GM23338 (cell line): ENCODE measurements around the gene HSFX2. TPM values are rescaled to one million over a fixed set of nuclear protein-coding genes. Genes with fewer than 3 reads are reported as not detected.

Experiments used
- ATAC-seq: fragments of 200-7000 bp; cut with Tn5 transposase; 3 replicates; pipeline ENCODE4 v1.9.1; 2020
- DNase-seq: peaks from one replicate; pipeline ENCODE4 v3.0.0-alpha.2; 2015; ENCODE audit warnings: low spot score
- H2AFZ ChIP-seq: fragments of 200-600 bp; sonication (generic); 2 replicates; pipeline ENCODE4 v1.8.0; 2016; ENCODE audit warnings: antibody characterized with exemption, mild to moderate bottlenecking, moderate library complexity
- H3F3A ChIP-seq: fragments of 200-600 bp; sonication (generic); replicated peaks from 2 replicates; pipeline ENCODE4 v1.8.0; 2017; ENCODE audit warnings: antibody characterized with exemption, mixed run types, low read depth
- H3K27ac ChIP-seq: fragments of 200-600 bp; sonication (generic); 2 replicates; pipeline ENCODE4 v1.6.1; 2016; ENCODE audit warnings: low read depth
- H3K27me3 ChIP-seq: fragments of 200-600 bp; sonication (generic); 2 replicates; pipeline ENCODE4 v1.8.0; 2016; ENCODE audit warnings: mild to moderate bottlenecking, mixed run types, moderate library complexity; ENCODE audit not compliant: insufficient read depth
- H3K36me3 ChIP-seq: fragments of 200-600 bp; sonication (generic); 2 replicates; pipeline ENCODE4 v1.8.0; 2016; ENCODE audit warnings: mild to moderate bottlenecking; ENCODE audit not compliant: insufficient read depth
- H3K4me1 ChIP-seq: fragments of 200-600 bp; sonication (generic); 2 replicates; pipeline ENCODE4 v1.8.0; 2016; ENCODE audit warnings: mild to moderate bottlenecking, moderate library complexity; ENCODE audit not compliant: insufficient read depth
- H3K4me2 ChIP-seq: fragments of 200-600 bp; sonication (generic); 2 replicates; pipeline ENCODE4 v1.7.1; 2017; ENCODE audit warnings: mixed run types
- H3K4me3 ChIP-seq: fragments of 200-600 bp; sonication (generic); 2 replicates; pipeline ENCODE4 v1.6.1; 2016; ENCODE audit warnings: mixed run types
- H3K79me2 ChIP-seq: fragments of 200-600 bp; sonication (generic); replicated peaks from 2 replicates; pipeline ENCODE4 v1.8.0; 2017; ENCODE audit warnings: mild to moderate bottlenecking; ENCODE audit not compliant: insufficient read depth
- H3K9me2 ChIP-seq: fragments of 200-600 bp; sonication (generic); 2 replicates; pipeline ENCODE4 v1.8.0; 2017; ENCODE audit not compliant: insufficient read depth
- H4K20me1 ChIP-seq: fragments of 200-600 bp; sonication (generic); replicated peaks from 2 replicates; pipeline ENCODE4 v1.8.0; 2017; ENCODE audit warnings: mild to moderate bottlenecking; ENCODE audit not compliant: insufficient read depth
- H3K27ac Mint-ChIP-seq: 2 replicates; pipeline ENCODE4 v1.8.0; 2020; ENCODE audit warnings: inconsistent platforms, mild to moderate bottlenecking, moderate library complexity, mixed read lengths
- H3K27me3 Mint-ChIP-seq: 3 replicates; pipeline ENCODE4 v1.8.0; 2022; ENCODE audit warnings: low read depth, mild to moderate bottlenecking, moderate library complexity, mixed read lengths, inconsistent platforms; ENCODE audit not compliant: insufficient read depth, poor library complexity
- H3K36me3 Mint-ChIP-seq: 3 replicates; pipeline ENCODE4 v1.8.0; 2021; ENCODE audit warnings: low read depth, mild to moderate bottlenecking, inconsistent platforms, moderate library complexity, mixed read lengths
- H3K4me1 Mint-ChIP-seq: 3 replicates; pipeline ENCODE4 v1.8.0; 2020; ENCODE audit warnings: mild to moderate bottlenecking, inconsistent platforms, mixed read lengths
- H3K4me3 Mint-ChIP-seq: 3 replicates; pipeline ENCODE4 v1.8.0; 2021; ENCODE audit warnings: moderate library complexity, mild to moderate bottlenecking, inconsistent platforms, mixed read lengths
- H3K9me3 Mint-ChIP-seq: 3 replicates; pipeline ENCODE4 v1.8.0; 2020; ENCODE audit warnings: moderate library complexity, mild to moderate bottlenecking, inconsistent platforms, mixed read lengths
- CREB1 ChIP-seq: fragments of 250-450 bp; sonication (Bioruptor Pico); IDR thresholded peaks from 2 replicates; pipeline ENCODE4 v1.5.0; 2020; ENCODE audit warnings: low read depth, mild to moderate bottlenecking, moderate library complexity
- CTCF ChIP-seq, 2 experiments: fragments of 200-600 bp in 1 of 2; sonication (generic) in 1 of 2; conservative IDR thresholded peaks; 2 replicates each; pipeline versions ENCODE4 v1.5.1 to v1.6.1; 2016 to 2017; ENCODE audit warnings: antibody characterized with exemption in 2 of 2, low read depth in 2 of 2, mild to moderate bottlenecking in 2 of 2, moderate library complexity in 1 of 2
- ETS1 ChIP-seq: IDR thresholded peaks from 2 replicates; pipeline ENCODE4 v1.6.1; 2016; ENCODE audit warnings: antibody characterized with exemption
- EZH2 ChIP-seq: fragments of 200-600 bp; sonication (generic); IDR thresholded peaks from one replicate; pipeline ENCODE4 v1.8.0; 2017; ENCODE audit warnings: antibody characterized with exemption, mild to moderate bottlenecking, low read depth; ENCODE audit not compliant: unreplicated experiment
- EZH2phosphoT487 ChIP-seq: fragments of 200-600 bp; sonication (generic); IDR thresholded peaks from one replicate; pipeline ENCODE4 v1.8.1; 2018; ENCODE audit warnings: antibody characterized with exemption; ENCODE audit not compliant: unreplicated experiment
- JUNB ChIP-seq: IDR thresholded peaks from one replicate; pipeline ENCODE4 v1.6.1; 2016; ENCODE audit warnings: antibody characterized with exemption; ENCODE audit not compliant: unreplicated experiment
- NANOG ChIP-seq: IDR thresholded peaks from 2 replicates; pipeline ENCODE4 v1.6.1; 2016; ENCODE audit warnings: antibody characterized with exemption, borderline replicate concordance
- POLR2AphosphoS5 ChIP-seq: IDR thresholded peaks from 2 replicates; pipeline ENCODE4 v1.6.1; 2016; ENCODE audit warnings: antibody characterized with exemption, low read depth
- STAT1 ChIP-seq: IDR thresholded peaks from one replicate; pipeline ENCODE4 v1.6.1; 2016; ENCODE audit warnings: antibody characterized with exemption; ENCODE audit not compliant: unreplicated experiment
- ZNF114 ChIP-seq: fragments of 250-450 bp; sonication (Bioruptor Pico); IDR thresholded peaks from 2 replicates; pipeline ENCODE4 v1.5.0; 2020; ENCODE audit warnings: mild to moderate bottlenecking, moderate library complexity
- ZNF331 ChIP-seq: fragments of 250-450 bp; sonication (Bioruptor Pico); IDR thresholded peaks from 2 replicates; pipeline ENCODE4 v1.5.0; 2020; ENCODE audit warnings: low read depth, mild to moderate bottlenecking, moderate library complexity
- ZNF462 ChIP-seq: fragments of 250-450 bp; sonication (Bioruptor Pico); IDR thresholded peaks from 2 replicates; pipeline ENCODE4 v1.5.0; 2020; ENCODE audit warnings: mild to moderate bottlenecking, moderate library complexity
- polyA plus RNA-seq: library from polyadenylated mRNA; unstranded; fragments of >200 nt; fragmentation: Nextera tagmentation; extraction: Ambion mirVana; gene quantifications from 2 replicates; pipeline ENCODE4 v1.2.1, GENCODE V29; 2016
- total RNA-seq: library from RNA; depleted of rRNA; stranded (reverse); fragments of >200 nt; shearing (Covaris generic); gene quantifications from 2 replicates; pipeline ENCODE4 v1.2.3, GENCODE V29; 2014
- TF ChIP-seq, protein P1 (sequence below): IDR thresholded peaks from one replicate; pipeline ENCODE4 v1.6.1; 2018; ENCODE audit warnings: antibody characterized with exemption; ENCODE audit not compliant: unreplicated experiment

HSFX2 gene
- total and polyA plus RNA-seq, 2 experiments from 2014 or later: 0.29 TPM; not detected in 1

DNA sequence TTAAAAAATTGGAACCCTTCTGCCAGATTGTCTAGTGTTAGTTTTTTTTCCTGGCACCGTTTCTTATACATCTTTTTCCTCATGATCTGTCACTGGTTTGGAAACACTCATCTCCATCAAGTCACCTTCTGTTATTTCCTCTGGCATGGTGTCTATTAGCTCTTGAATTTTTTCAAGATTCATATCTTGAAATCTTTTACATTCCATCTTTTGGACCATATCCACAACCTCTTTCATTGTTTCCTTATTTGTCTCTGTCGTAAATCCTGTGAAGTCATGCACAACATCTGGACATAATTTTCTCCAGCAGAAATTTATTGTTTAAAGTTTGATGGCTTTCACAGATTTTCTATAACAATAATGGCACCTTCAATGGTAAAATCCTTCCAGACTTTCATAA is 46.7 kb upstream of the HSFX2 start:
- H3K27ac Mint-ChIP-seq: no peak overlapping the region
- no peaks in the 10 kb centered on the region for H3K9me2 ChIP-seq
- no peak overlapping the region for H2AFZ ChIP-seq
- no peak overlapping the region for H3K4me3 Mint-ChIP-seq
- H3K27me3 Mint-ChIP-seq: no peaks in the 10 kb centered on the region
- no peaks in the 10 kb centered on the region for H3K4me1 ChIP-seq
- H3K4me1 Mint-ChIP-seq: no peaks in the 10 kb centered on the region
- no peaks in the 10 kb centered on the region for H3K36me3 ChIP-seq
- no peak overlapping the region for H3K4me2 ChIP-seq
- ATAC-seq: no peak
- no peak overlapping the region for H3K4me3 ChIP-seq
- no peaks in the 10 kb centered on the region for H3F3A ChIP-seq
- no peaks in the 10 kb centered on the region for H3K27me3 ChIP-seq
- H3K79me2 ChIP-seq: no peaks in the 10 kb centered on the region
- peaks cover 2% of the 10 kb centered on the region; the same call in 1 of the 3 replicates for H3K9me3 Mint-ChIP-seq
- DNase-seq: no peak
- H3K36me3 Mint-ChIP-seq: no peaks in the 10 kb centered on the region
- no peaks in the 10 kb centered on the region for H4K20me1 ChIP-seq
- H3K27ac ChIP-seq: no peak overlapping the region
- no peak for TF ChIP-seq POLR2AphosphoS5
- no peak for TF ChIP-seq STAT1
- TF ChIP-seq JUNB: no peak
- TF ChIP-seq ZNF462: no peak
- TF ChIP-seq CREB1 (CRISPR knock-in tag): no peak
- no peak for TF ChIP-seq ETS1
- TF ChIP-seq ZNF114: no peak
- TF ChIP-seq EZH2: no peak
- TF ChIP-seq NANOG: no peak
- no peak for TF ChIP-seq CTCF (conservative IDR thresholded peaks at IDR 0.05; ENCODE audit: low read depth in 2 of 2)
- no peak for TF ChIP-seq ZNF331 (CRISPR knock-in tag)
- no peak for TF ChIP-seq EZH2phosphoT487
- TF ChIP-seq, protein P1, sequence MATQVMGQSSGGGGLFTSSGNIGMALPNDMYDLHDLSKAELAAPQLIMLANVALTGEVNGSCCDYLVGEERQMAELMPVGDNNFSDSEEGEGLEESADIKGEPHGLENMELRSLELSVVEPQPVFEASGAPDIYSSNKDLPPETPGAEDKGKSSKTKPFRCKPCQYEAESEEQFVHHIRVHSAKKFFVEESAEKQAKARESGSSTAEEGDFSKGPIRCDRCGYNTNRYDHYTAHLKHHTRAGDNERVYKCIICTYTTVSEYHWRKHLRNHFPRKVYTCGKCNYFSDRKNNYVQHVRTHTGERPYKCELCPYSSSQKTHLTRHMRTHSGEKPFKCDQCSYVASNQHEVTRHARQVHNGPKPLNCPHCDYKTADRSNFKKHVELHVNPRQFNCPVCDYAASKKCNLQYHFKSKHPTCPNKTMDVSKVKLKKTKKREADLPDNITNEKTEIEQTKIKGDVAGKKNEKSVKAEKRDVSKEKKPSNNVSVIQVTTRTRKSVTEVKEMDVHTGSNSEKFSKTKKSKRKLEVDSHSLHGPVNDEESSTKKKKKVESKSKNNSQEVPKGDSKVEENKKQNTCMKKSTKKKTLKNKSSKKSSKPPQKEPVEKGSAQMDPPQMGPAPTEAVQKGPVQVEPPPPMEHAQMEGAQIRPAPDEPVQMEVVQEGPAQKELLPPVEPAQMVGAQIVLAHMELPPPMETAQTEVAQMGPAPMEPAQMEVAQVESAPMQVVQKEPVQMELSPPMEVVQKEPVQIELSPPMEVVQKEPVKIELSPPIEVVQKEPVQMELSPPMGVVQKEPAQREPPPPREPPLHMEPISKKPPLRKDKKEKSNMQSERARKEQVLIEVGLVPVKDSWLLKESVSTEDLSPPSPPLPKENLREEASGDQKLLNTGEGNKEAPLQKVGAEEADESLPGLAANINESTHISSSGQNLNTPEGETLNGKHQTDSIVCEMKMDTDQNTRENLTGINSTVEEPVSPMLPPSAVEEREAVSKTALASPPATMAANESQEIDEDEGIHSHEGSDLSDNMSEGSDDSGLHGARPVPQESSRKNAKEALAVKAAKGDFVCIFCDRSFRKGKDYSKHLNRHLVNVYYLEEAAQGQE: no peak
